Muscle of leg (tissue), 11 donors: ENCODE data around the gene KCNIP4. TPM values are rescaled to one million over a fixed set of nuclear protein-coding genes. Genes with fewer than 3 reads are reported as not detected.

Experiments
- DNase-seq: peaks from one replicate; pipeline ENCODE4 v3.0.0; 2013
- H3K27ac ChIP-seq: one replicate; pipeline ENCODE4 v1.5.1; 2013; ENCODE audit warnings: mild to moderate bottlenecking, low read length, control low read depth
- H3K27me3 ChIP-seq: one replicate; pipeline ENCODE4 v1.6.1; 2013; ENCODE audit warnings: low read length; ENCODE audit not compliant: control insufficient read depth, insufficient read depth
- H3K36me3 ChIP-seq: one replicate; pipeline ENCODE4 v1.6.1; 2013; ENCODE audit warnings: low read length; ENCODE audit not compliant: control insufficient read depth, insufficient read depth
- H3K4me1 ChIP-seq: one replicate; pipeline ENCODE4 v1.6.1; 2013; ENCODE audit warnings: low read length; ENCODE audit not compliant: control insufficient read depth, insufficient read depth
- H3K4me3 ChIP-seq: one replicate; pipeline ENCODE4 v1.5.1; 2013; ENCODE audit warnings: low read length, control low read depth
- H3K9me3 ChIP-seq: replicated peaks from 2 replicates; pipeline ENCODE4 v1.6.1; 2013; ENCODE audit warnings: low read depth, low read length; ENCODE audit not compliant: control insufficient read depth
- whole genome bisulfite sequencing: methylation state at CpG from one replicate; pipeline ENCODE4 v1.1.5; 2013; ENCODE audit warnings: missing lambda C conversion rate; ENCODE audit not compliant: insufficient coverage; 5-methylcytosine and 5-hydroxymethylcytosine counted together
- polyA plus RNA-seq, 8 donors: library from polyadenylated mRNA; unstranded; fragments of 120-200 nt; gene quantifications; one replicate each; pipeline versions ENCODE4 v1.2.1 to v1.2.3, GENCODE V29; 2013; ENCODE audit warnings: inconsistent platforms in 1 of 8, low replicate concordance in 1 of 8; ENCODE audit not compliant: insufficient read length in 8 of 8, insufficient read depth in 1 of 8
- total RNA-seq: library from RNA; stranded (reverse); fragments of 120-200 nt; gene quantifications from one replicate; pipeline ENCODE4 v1.2.4, GENCODE V29; 2013

The KCNIP4 gene
- total and polyA plus RNA-seq, 9 donors, result 0.44 to 2.8 (median 1.6) TPM

GRCh38 chr4:21522296-21522695 lies 426.3 kb downstream of the KCNIP4 start:
- no peak for DNase-seq
- Histone ChIP-seq H3K36me3 (no peaks in the 10 kb centered on the region), H3K4me1 (no peaks in the 10 kb centered on the region), H3K27me3 (no peaks in the 10 kb centered on the region), H3K9me3 (no peaks in the 10 kb centered on the region), H3K27ac (no peak overlapping the region), H3K4me3 (no peak overlapping the region)
- WGBS, result 75% methylated on average over 3 of the region's 3 CpGs

GRCh38 chr4:21517126-21517859 lies 431.3 kb downstream of the KCNIP4 start:
- Histone ChIP-seq H3K36me3 (no peaks in the 10 kb centered on the region), H3K27me3 (no peaks in the 10 kb centered on the region), H3K9me3 (no peaks in the 10 kb centered on the region), H3K4me1 (no peaks in the 10 kb centered on the region), H3K4me3 (no peak overlapping the region), H3K27ac (no peak overlapping the region)
- WGBS, result no CpG with 5 or more reads among the region's 5 CpGs
- DNase-seq, result no peak

- no peak for DNase-seq
- Histone ChIP-seq H3K36me3 (no peaks in the 10 kb centered on the region), H3K4me3 (no peak overlapping the region), H3K27ac (no peak overlapping the region), H3K27me3 (no peaks in the 10 kb centered on the region), H3K4me1 (no peaks in the 10 kb centered on the region), H3K9me3 (no peaks in the 10 kb centered on the region)
- no CpG with 5 or more reads among the region's 4 CpGs for WGBS
Observed at GRCh38 chr4:21514022-21514694, 434.4 kb downstream of the KCNIP4 start.

- H3K27ac ChIP-seq, result no peak overlapping the region
- H3K4me1 ChIP-seq, result no peaks in the 10 kb centered on the region
- no CpG with 5 or more reads among the region's 1 CpG for WGBS
- no peak overlapping the region for H3K4me3 ChIP-seq
- no peaks in the 10 kb centered on the region for H3K27me3 ChIP-seq
- H3K9me3 ChIP-seq, result no peaks in the 10 kb centered on the region
- H3K36me3 ChIP-seq, result no peaks in the 10 kb centered on the region
- DNase-seq, result peak; percentile 51
Observed at GRCh38 chr4:21512353-21512752, 436.2 kb downstream of the KCNIP4 start.

- Histone ChIP-seq H3K4me3 (no peak overlapping the region), H3K27ac (no peak overlapping the region), H3K9me3 (no peaks in the 10 kb centered on the region), H3K4me1 (no peaks in the 10 kb centered on the region), H3K36me3 (no peaks in the 10 kb centered on the region), H3K27me3 (no peaks in the 10 kb centered on the region)
- DNase-seq, result no peak
- WGBS, result 64% methylated on average over 3 of the region's 4 CpGs
Observed at GRCh38 chr4:21507439-21507838, 441.1 kb downstream of the KCNIP4 start.

- DNase-seq, result no peak
- no peak overlapping the region for H3K4me3 ChIP-seq
- no peaks in the 10 kb centered on the region for H3K4me1 ChIP-seq
- H3K36me3 ChIP-seq, result no peaks in the 10 kb centered on the region
- no peak overlapping the region for H3K27ac ChIP-seq
- H3K27me3 ChIP-seq, result no peaks in the 10 kb centered on the region
- no peaks in the 10 kb centered on the region for H3K9me3 ChIP-seq
- WGBS, result no CpG with 5 or more reads among the region's 1 CpG
Observed at GRCh38 chr4:21490682-21491081, 457.9 kb downstream of the KCNIP4 start.

- Histone ChIP-seq H3K9me3 (no peaks in the 10 kb centered on the region), H3K4me3 (no peak overlapping the region), H3K4me1 (no peaks in the 10 kb centered on the region), H3K27ac (no peak overlapping the region), H3K36me3 (no peaks in the 10 kb centered on the region), H3K27me3 (no peaks in the 10 kb centered on the region)
- peak; percentile 28 for DNase-seq
- 0% methylated on average over 1 of the region's 3 CpGs for WGBS
Observed at GRCh38 chr4:21476757-21477156, 471.8 kb downstream of the KCNIP4 start.

- no CpG with 5 or more reads among the region's 3 CpGs for WGBS
Observed at GRCh38 chr4:21474195-21474594, 474.4 kb downstream of the KCNIP4 start.

GRCh38 chr4:21470535-21470934 lies 478.0 kb downstream of the KCNIP4 start:
- 20% methylated on average over 1 of the region's 1 CpG for WGBS
- no peaks in the 10 kb centered on the region for H3K9me3 ChIP-seq
- H3K36me3 ChIP-seq, result no peaks in the 10 kb centered on the region
- H3K27me3 ChIP-seq, result no peaks in the 10 kb centered on the region
- no peak overlapping the region for H3K27ac ChIP-seq
- no peaks in the 10 kb centered on the region for H3K4me1 ChIP-seq
- H3K4me3 ChIP-seq, result no peak overlapping the region
- DNase-seq, result peak; percentile 30

More at GRCh38 chr4:21474195-21474594, 474.4 kb downstream of the KCNIP4 start:
- Histone ChIP-seq H3K36me3 (no peaks in the 10 kb centered on the region), H3K9me3 (no peaks in the 10 kb centered on the region), H3K27ac (no peak overlapping the region), H3K4me3 (no peak overlapping the region), H3K27me3 (no peaks in the 10 kb centered on the region), H3K4me1 (no peaks in the 10 kb centered on the region)
- no peak for DNase-seq

- peak; percentile 7 for DNase-seq
- H3K9me3 ChIP-seq, result no peaks in the 10 kb centered on the region
- H3K4me1 ChIP-seq, result no peaks in the 10 kb centered on the region
- H3K27ac ChIP-seq, result no peak overlapping the region
- no peak overlapping the region for H3K4me3 ChIP-seq
- H3K36me3 ChIP-seq, result no peaks in the 10 kb centered on the region
- no peaks in the 10 kb centered on the region for H3K27me3 ChIP-seq
- 55% methylated on average over 5 of the region's 9 CpGs for WGBS
Observed at GRCh38 chr4:21469438-21470300, 478.9 kb downstream of the KCNIP4 start.
